HepG2 (cell line): ENCODE measurements around the gene TRIM37.

Experiments
- AKNA ChIP-seq: sonication (generic); formaldehyde crosslinking; IDR thresholded peaks from 2 replicates; pipeline ENCODE4 v1.4.0; 2020; ENCODE audit warnings: missing genetic modification reagents, borderline replicate concordance
- CREB1 ChIP-seq, 2 experiments: fragments of 450-650 bp in 1 of 2; IDR thresholded peaks; 2 replicates each; pipeline ENCODE4 v1.6.1; 2016 to 2017; ENCODE audit warnings: control low read depth in 1 of 2, mild to moderate bottlenecking in 1 of 2, missing compliant biosample characterization in 1 of 2, missing genetic modification characterization in 1 of 2
- CTCF ChIP-seq: sonication (generic); formaldehyde crosslinking; IDR thresholded peaks from 2 replicates; pipeline ENCODE4 v1.5.0; 2020; ENCODE audit warnings: mild to moderate bottlenecking, missing genetic modification reagents, moderate library complexity
- JUND ChIP-seq: sonication (generic); formaldehyde crosslinking; IDR thresholded peaks from 2 replicates; pipeline ENCODE4 v1.8.0; 2022; ENCODE audit warnings: mild to moderate bottlenecking, missing genetic modification reagents
- MAZ ChIP-seq, 2 experiments: sonication (generic) in 1 of 2; formaldehyde crosslinking in 1 of 2; IDR thresholded peaks; 2 replicates each; pipeline versions ENCODE4 v1.5.0 to v1.6.1; 2012 to 2020; ENCODE audit warnings: low read depth in 2 of 2, mild to moderate bottlenecking in 2 of 2, borderline replicate concordance in 1 of 2, improper control_type of control experiment in 1 of 2, low read length in 1 of 2, missing genetic modification reagents in 1 of 2, moderate library complexity in 1 of 2
- POLR2A ChIP-seq, 2 experiments: IDR thresholded peaks; 2 replicates each; pipeline ENCODE4 v1.6.1; 2011; ENCODE audit warnings: low read depth in 2 of 2, low read length in 2 of 2, mild to moderate bottlenecking in 1 of 2, moderate library complexity in 1 of 2; ENCODE audit not compliant: insufficient read depth in 1 of 2
- POLR2AphosphoS5 ChIP-seq: IDR thresholded peaks from 2 replicates; pipeline ENCODE4 v1.6.1; 2012; ENCODE audit warnings: low read depth, low read length
- RAD21 ChIP-seq: fragments of 450-650 bp; formaldehyde crosslinking; IDR thresholded peaks from 2 replicates; pipeline ENCODE4 v1.5.0; 2020; ENCODE audit warnings: mild to moderate bottlenecking
- SMAD3 ChIP-seq: sonication (generic); formaldehyde crosslinking; IDR thresholded peaks from 2 replicates; pipeline ENCODE4 v1.4.0; 2020; ENCODE audit warnings: missing genetic modification reagents
- ZFP1 ChIP-seq: IDR thresholded peaks from 2 replicates; pipeline ENCODE4 v1.6.1; 2016
- ZFP36 ChIP-seq: fragments of 150-350 bp; IDR thresholded peaks from 2 replicates; pipeline ENCODE4 v1.6.1; 2018; ENCODE audit warnings: borderline replicate concordance, low read length, low read depth; ENCODE audit not compliant: partially characterized antibody

GRCh38 chr17:58970609-58971450 lies 135.8 kb downstream of the TRIM37 start:
- no peak for TF ChIP-seq ZFP36
- no peak for TF ChIP-seq MAZ (IDR thresholded peaks at IDR 0.05; ENCODE audit: borderline replicate concordance, low read depth, low read length)
- TF ChIP-seq MAZ (CRISPR knock-in tag; IDR thresholded peaks at IDR 0.05; ENCODE audit: low read depth): no peak
- TF ChIP-seq AKNA (CRISPR knock-in tag): no peak
- TF ChIP-seq CREB1 (IDR thresholded peaks at IDR 0.05): no peak
- TF ChIP-seq CREB1 (CRISPR knock-in tag; IDR thresholded peaks at IDR 0.05): no peak
- TF ChIP-seq POLR2A (IDR thresholded peaks at IDR 0.05; ENCODE audit: insufficient read depth in 1 of 2, low read depth in 2 of 2, low read length in 2 of 2): no peak
- no peak for TF ChIP-seq CTCF (CRISPR knock-in tag)
- no peak for TF ChIP-seq JUND (CRISPR knock-in tag)
- no peak for TF ChIP-seq ZFP1
- TF ChIP-seq POLR2AphosphoS5: no peak
- no peak for TF ChIP-seq RAD21 (CRISPR knock-in tag)
- TF ChIP-seq SMAD3 (CRISPR knock-in tag): no peak
